Large intestine (tissue), 3 donors: ENCODE measurements around the gene IL37. TPM values are rescaled to one million over a fixed set of nuclear protein-coding genes. Genes with fewer than 3 reads are reported as not detected.

ENCODE experiments used
- DNase-seq, 2 donors: peaks; one replicate each; pipeline versions ENCODE4 v3.0.0 to v3.0.0-alpha.2; 2013
- H3K27ac ChIP-seq: one replicate; pipeline ENCODE4 v1.5.1; 2013; ENCODE audit warnings: low read length
- H3K27me3 ChIP-seq: 2 replicates; pipeline ENCODE4 v1.6.1; 2013; ENCODE audit warnings: low read length; ENCODE audit not compliant: control insufficient read depth, insufficient read depth
- H3K36me3 ChIP-seq: 2 replicates; pipeline ENCODE4 v1.6.1; 2013; ENCODE audit warnings: low read length; ENCODE audit not compliant: control insufficient read depth, insufficient read depth
- H3K4me1 ChIP-seq: one replicate; pipeline ENCODE4 v1.6.1; 2013; ENCODE audit warnings: low read length; ENCODE audit not compliant: control insufficient read depth, insufficient read depth
- H3K4me3 ChIP-seq: one replicate; pipeline ENCODE4 v1.5.1; 2013; ENCODE audit warnings: low read length
- H3K9me3 ChIP-seq: one replicate; pipeline ENCODE4 v1.6.1; 2013; ENCODE audit warnings: mild to moderate bottlenecking, low read depth, low read length, moderate library complexity; ENCODE audit not compliant: control insufficient read depth
- WGBS: methylation state at CpG from one replicate; pipeline ENCODE4 v1.1.5; 2013; ENCODE audit warnings: low lambda C conversion rate; ENCODE audit not compliant: insufficient coverage; 5-methylcytosine and 5-hydroxymethylcytosine counted together
- polyA plus RNA-seq: library from polyadenylated mRNA; unstranded; fragments of 120-200 nt; gene quantifications from one replicate; pipeline ENCODE4 v1.2.1, GENCODE V29; 2013

IL37 gene
- polyA plus RNA-seq, 1 donor = 1.6 TPM

DNA sequence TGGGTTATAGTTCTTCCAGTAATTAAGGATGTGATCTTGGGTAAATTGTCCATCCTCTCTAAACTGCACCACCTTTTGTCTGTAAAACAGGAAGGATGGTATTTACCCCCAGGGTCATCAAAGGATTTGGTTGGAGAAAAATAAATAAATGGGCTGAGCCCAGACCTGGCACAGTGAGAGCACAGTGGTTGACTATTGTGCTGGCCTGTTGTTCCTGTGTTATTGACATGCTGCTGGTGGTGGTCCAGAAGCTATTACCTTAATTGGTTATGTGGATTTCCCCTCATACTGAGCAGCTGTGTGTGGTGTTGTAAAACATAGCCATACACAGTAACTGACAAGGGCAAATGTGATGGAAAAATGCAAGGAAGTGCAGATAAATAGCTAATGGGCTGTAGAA lies 746 bp upstream of the IL37 start:
- Histone ChIP-seq H3K27ac (no peak overlapping the region), H3K9me3 (no peaks in the 10 kb centered on the region), H3K27me3 (no peaks in the 10 kb centered on the region), H3K36me3 (no peaks in the 10 kb centered on the region), H3K4me1 (peaks cover 2% of the 10 kb centered on the region), H3K4me3 (no peak overlapping the region)
- no peak for DNase-seq

DNA sequence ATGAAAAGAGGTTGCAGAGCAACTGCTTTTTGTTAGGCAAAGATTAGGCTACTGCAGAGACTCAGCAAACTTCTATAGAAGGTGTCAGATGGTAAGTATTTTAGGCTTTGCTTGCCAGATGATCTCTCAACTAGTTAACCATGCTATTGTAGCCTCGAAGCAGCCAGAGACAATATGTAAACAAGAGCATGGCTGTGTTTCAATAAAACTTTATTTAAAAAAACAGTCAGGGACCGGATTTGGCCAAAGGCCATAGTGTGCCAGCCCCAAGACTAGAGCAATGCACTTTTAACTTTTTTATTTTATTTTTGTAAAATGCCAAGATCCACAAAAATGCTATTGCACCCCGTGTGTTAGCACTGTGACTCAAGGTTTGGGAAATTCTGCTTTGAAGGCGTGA lies 1.4 kb downstream of the IL37 start:
- 100% methylated on average over 1 of the region's 4 CpGs for WGBS
- Histone ChIP-seq H3K4me3 (no peak overlapping the region), H3K4me1 (peaks cover 21% of the 10 kb centered on the region), H3K9me3 (no peaks in the 10 kb centered on the region), H3K27me3 (no peaks in the 10 kb centered on the region), H3K27ac (no peak overlapping the region), H3K36me3 (no peaks in the 10 kb centered on the region)
- no peak for DNase-seq

DNA sequence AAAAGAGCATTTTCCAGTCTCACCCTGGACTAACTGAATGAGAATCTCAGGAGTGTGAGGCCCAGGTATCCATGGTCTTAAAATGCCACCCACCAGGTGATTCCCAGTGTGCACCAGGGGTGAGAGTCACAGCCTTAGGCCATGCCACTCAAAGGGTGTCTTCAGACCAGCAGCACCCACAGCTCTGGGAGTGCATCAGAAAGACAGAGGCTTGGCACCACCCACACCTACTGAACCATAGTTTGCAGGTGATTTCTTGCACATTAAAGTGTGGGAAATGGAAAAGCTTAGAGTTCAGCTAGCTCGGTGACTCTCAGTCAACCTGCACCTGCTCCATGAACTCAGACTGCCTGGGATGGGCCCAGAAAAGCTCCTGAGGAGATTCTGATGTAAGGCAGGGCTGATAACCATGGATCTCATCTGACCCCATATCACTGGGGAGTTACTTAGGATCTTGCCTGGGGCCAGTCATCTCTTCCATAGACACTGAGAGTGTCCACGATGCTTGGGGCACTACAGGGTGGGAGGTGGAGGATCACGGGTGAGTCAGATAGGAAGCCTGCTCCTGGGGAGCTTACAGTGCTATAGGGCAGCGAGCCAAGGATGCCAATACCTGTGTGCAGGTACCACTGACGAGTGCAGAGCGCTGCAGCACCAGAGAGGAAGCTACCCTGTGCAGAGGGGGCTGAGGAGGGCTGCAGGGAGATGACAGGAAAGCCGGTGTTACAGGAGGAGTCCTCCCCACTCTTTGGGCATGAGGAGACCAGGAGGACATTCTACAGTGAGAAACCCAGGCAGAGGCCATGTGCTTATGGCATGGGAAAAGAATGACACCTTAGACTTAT lies 4.6 kb downstream of the IL37 start:
- Histone ChIP-seq H3K9me3 (no peaks in the 10 kb centered on the region), H3K27me3 (no peaks in the 10 kb centered on the region)
- no CpG with 5 or more reads among the region's 7 CpGs for WGBS

DNA sequence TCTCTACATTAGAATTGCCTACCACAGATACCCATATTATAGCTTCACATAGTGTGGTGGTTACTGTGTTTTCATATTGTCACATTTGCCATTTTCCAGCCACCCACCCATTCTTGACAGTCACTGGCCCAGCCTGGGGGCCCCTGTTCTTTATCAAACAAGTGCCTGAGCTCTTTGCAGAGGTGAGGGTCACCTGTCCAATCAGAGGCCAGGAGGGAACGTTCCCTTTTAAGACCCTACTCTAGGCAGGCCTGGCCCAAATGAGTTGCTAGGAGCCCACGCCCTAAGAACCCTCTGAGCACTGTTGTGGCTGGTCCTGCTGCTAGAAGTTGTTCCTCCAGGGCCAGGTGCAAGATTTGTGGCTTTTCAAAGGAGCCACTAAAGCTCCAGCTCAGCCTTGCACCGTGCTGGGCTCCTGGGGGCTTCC lies 5.2 kb downstream of the IL37 start:
- Histone ChIP-seq H3K4me1 (peaks cover 38% of the 10 kb centered on the region), H3K4me3 (no peak overlapping the region), H3K27ac (no peak overlapping the region), H3K27me3 (no peaks in the 10 kb centered on the region), H3K9me3 (no peaks in the 10 kb centered on the region), H3K36me3 (no peaks in the 10 kb centered on the region)
- no CpG with 5 or more reads among the region's 3 CpGs for WGBS
- DNase-seq = no peak

More for the DNA sequence above, 4.6 kb downstream of the IL37 start:
- Histone ChIP-seq H3K4me1 (peaks cover 38% of the 10 kb centered on the region), H3K36me3 (no peaks in the 10 kb centered on the region), H3K27ac (no peak overlapping the region), H3K4me3 (no peak overlapping the region)
- no peak for DNase-seq

DNA sequence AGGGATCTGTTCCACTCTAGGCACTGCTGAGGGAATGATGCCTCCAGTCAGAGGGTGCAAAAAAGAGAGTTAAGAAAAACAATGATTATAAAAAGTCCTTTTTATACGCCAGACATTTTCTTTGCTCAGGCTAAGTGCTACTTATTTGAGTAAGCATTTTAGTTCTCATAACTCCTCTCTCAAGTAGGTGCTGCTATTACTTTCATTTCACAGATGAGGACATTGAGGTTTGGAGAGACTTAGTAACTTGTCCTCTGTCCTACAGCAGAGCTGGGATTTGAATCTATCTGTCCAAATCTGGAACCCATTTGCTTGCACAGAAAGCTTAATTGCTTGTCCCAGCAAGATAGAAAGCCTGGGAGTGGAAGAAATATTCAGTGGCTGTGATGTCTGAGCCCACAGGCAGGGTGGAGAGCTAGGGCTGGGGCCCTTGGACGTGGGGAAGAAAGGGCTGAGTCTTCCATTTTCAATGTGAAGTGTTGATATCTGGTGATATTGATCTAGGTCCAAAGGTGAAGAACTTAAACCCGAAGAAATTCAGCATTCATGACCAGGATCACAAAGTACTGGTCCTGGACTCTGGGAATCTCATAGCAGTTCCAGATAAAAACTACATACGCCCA lies 5.8 kb downstream of the IL37 start:
- H3K36me3 ChIP-seq = no peaks in the 10 kb centered on the region
- H3K4me1 ChIP-seq = peaks cover 44% of the 10 kb centered on the region
- H3K4me3 ChIP-seq = no peak overlapping the region
- DNase-seq = peak; percentile 32 to 45
- H3K27me3 ChIP-seq = no peaks in the 10 kb centered on the region
- peak overlapping the region; percentile 52 for H3K27ac ChIP-seq
- 13% methylated on average over 1 of the region's 4 CpGs for WGBS
- no peaks in the 10 kb centered on the region for H3K9me3 ChIP-seq

DNA sequence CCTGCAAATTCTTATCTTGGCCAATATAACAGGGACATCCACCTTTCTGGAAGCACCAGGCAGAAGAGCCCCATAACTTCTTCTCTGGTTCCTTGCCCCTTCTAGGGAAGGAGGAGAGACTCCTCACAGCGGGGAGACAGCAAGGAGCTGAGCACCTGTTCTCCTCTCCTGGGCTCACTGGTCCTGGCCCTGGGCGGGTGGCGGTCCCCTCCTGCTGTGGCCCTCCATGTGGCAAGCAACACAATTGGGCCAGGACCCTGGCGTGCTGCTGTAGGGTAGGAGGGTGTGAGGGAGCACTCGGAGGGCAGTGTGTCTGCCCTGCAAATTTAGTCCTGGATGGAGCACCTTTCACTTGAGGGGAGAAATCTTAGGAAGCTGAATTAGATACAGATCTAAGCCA lies 6.9 kb downstream of the IL37 start:
- no peak overlapping the region for H3K4me3 ChIP-seq
- DNase-seq = no peak
- no peaks in the 10 kb centered on the region for H3K36me3 ChIP-seq
- WGBS = no CpG with 5 or more reads among the region's 5 CpGs
- no peak overlapping the region for H3K27ac ChIP-seq
- peaks cover 55% of the 10 kb centered on the region for H3K4me1 ChIP-seq
- no peaks in the 10 kb centered on the region for H3K9me3 ChIP-seq
- H3K27me3 ChIP-seq = no peaks in the 10 kb centered on the region

DNA sequence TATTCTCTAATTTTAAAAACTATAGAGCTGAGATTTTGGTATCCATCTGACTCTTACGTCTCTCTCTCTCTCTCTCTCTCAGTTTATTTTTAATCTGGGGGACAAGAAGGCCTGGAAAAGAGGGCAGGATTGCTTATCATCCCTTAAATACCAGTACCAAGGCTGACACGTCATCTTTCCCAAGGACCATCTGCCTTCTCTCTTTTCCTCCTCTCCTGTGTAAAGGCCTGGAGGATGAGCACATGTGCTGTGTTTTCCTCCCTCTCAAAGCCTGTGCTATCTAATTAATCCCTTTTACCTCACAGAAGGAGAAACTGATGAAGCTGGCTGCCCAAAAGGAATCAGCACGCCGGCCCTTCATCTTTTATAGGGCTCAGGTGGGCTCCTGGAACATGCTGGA lies 7.3 kb downstream of the IL37 start:
- peak overlapping the region; percentile 34 for H3K27ac ChIP-seq
- DNase-seq = no peak
- H3K36me3 ChIP-seq = no peaks in the 10 kb centered on the region
- H3K4me3 ChIP-seq = no peak overlapping the region
- no peaks in the 10 kb centered on the region for H3K9me3 ChIP-seq
- no peaks in the 10 kb centered on the region for H3K27me3 ChIP-seq
- peaks cover 55% of the 10 kb centered on the region for H3K4me1 ChIP-seq
- WGBS = 86% methylated on average over 1 of the region's 4 CpGs

DNA sequence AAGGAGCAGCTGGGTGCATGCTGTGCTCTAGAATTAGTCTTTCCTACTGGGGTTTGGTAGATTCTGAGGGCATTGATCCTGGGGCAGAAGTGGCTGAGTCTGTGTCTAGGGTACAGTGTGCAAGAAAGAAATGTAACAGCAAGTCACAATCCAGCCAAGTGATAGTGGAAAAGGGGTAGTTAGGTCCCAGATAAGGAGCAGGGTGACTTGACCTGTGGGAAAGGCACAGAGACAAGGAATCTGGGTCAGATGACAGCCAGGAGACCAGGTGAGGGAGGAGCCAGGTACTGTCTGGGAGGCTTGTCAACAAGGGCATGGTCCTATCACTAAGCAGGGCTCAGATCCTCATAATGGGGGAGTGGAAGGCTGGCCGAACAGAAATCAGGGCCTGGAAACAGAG lies 8.1 kb downstream of the IL37 start:
- Histone ChIP-seq H3K36me3 (no peaks in the 10 kb centered on the region), H3K27ac (peak overlapping the region; percentile 34), H3K9me3 (no peaks in the 10 kb centered on the region), H3K27me3 (no peaks in the 10 kb centered on the region), H3K4me1 (peaks cover 59% of the 10 kb centered on the region), H3K4me3 (no peak overlapping the region)
- peak; percentile 73 to 84 for DNase-seq
- WGBS = no CpG with 5 or more reads among the region's 1 CpG

DNA sequence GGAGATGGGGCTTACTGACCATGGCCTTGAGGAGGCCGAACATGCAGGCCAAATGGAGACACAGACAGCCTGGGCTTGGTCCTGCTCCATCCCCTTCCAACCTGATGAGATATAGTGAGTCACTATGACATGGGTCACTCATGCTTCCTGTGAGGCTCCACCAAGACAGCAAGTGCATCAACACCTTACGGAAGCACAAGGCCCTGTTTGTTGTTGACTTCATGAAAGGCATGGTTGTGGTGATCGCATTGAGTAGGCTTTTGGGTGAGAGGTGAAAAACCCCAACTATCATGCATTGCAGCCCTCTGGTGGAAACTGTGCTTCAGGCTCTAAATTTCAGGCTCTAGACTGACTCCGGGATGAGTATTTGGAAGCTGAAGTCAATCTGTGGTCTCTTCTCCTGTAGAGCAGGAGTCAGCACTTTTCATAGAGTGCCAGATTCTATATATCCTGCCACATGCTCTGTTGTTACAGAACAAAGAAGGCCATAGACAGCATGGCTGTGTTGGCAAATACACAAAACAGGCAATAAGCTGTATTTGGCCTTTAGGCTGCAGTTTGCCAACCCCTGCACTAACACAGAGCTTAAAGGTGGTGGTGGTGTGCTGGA lies 10.1 kb downstream of the IL37 start:
- Histone ChIP-seq H3K4me1 (peaks cover 58% of the 10 kb centered on the region), H3K9me3 (no peaks in the 10 kb centered on the region), H3K4me3 (no peak overlapping the region), H3K36me3 (no peaks in the 10 kb centered on the region), H3K27me3 (no peaks in the 10 kb centered on the region), H3K27ac (no peak overlapping the region)
- DNase-seq = no peak
- no CpG with 5 or more reads among the region's 4 CpGs for WGBS

DNA sequence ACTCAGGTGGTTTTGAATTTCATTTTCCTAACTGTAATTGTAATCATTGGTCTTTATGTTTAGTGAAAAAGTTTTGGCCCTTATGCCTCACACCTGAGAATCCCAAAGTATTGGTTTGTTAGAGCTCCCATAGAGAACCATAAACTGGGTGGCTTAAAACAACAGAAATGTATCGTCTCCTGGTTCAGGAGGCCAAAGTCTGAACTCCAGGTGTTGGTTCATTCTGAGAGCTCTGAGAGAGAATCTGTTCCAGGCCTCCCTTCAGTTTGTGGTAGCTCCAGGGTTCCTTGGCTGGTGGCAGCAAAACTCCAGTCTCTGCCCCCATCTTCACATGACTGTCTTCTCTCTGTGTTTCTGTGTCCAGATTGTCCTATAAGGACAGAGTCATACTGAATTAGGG lies 11.0 kb downstream of the IL37 start:
- peak; percentile 35 to 79 for DNase-seq
- peak overlapping the region; percentile 59 for H3K27ac ChIP-seq

More for the DNA sequence above, 11.0 kb downstream of the IL37 start:
- no peaks in the 10 kb centered on the region for H3K36me3 ChIP-seq
- no CpG with 5 or more reads among the region's 1 CpG for WGBS
- no peak overlapping the region for H3K4me3 ChIP-seq
- H3K9me3 ChIP-seq = no peaks in the 10 kb centered on the region
- peaks cover 48% of the 10 kb centered on the region for H3K4me1 ChIP-seq
- no peaks in the 10 kb centered on the region for H3K27me3 ChIP-seq
